NAMALWA (cell line): ENCODE data around the gene SCYL1.
A peak's percentile ranks its signal among the peaks of the same experiment; 100 is the strongest.

Experiments
- DNase-seq: peaks from one replicate; pipeline ENCODE4 v3.0.0-alpha.2; 2015; ENCODE audit warnings: low spot score

SCYL1 gene

DNA sequence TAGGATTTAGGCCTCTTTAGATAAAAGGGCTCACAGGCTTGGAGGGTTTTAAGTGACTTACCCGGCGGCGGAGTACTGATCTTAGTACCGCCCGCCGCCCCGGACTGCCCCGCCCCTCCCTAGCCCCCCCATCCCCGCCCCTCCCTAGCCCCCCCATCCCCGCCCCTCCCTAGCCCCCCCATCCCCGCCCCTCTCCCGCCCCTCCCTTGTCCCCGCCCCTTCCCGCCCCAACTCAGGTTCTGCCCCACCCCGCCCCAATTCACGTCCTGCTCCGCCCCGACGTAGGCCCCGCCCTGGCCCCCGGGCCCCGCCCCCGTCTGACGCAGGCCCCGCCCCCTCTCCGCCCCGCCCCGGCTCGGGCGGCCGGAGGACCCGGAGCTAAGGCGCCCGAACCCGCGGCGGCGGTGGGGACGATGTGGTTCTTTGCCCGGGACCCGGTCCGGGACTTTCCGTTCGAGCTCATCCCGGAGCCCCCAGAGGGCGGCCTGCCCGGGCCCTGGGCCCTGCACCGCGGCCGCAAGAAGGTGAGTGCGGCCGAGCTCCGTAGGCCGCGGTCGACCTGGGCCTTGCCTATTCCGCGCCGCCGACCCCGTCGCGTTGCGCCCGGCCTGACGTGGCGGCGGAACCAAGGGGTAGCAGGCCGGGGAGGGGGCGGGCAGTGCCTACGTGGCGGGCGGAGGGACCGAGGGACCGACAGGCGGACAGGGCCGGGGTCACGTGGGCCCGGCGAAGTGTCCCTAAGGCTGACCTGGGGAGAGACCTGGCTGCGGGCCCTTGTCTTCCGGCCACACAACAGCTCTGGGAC is at the start of gene SCYL1:
TSS of gene SCYL1 (plus strand) at position 343 of the 805 bp plus-strand sequence. CDS start at position 414, 71 bp downstream.
- DNase-seq, result peak; percentile 67

- no peak for DNase-seq
Measured at GRCh38 chr11:65476632-65477148, 48.2 kb upstream of the SCYL1 start.

DNA sequence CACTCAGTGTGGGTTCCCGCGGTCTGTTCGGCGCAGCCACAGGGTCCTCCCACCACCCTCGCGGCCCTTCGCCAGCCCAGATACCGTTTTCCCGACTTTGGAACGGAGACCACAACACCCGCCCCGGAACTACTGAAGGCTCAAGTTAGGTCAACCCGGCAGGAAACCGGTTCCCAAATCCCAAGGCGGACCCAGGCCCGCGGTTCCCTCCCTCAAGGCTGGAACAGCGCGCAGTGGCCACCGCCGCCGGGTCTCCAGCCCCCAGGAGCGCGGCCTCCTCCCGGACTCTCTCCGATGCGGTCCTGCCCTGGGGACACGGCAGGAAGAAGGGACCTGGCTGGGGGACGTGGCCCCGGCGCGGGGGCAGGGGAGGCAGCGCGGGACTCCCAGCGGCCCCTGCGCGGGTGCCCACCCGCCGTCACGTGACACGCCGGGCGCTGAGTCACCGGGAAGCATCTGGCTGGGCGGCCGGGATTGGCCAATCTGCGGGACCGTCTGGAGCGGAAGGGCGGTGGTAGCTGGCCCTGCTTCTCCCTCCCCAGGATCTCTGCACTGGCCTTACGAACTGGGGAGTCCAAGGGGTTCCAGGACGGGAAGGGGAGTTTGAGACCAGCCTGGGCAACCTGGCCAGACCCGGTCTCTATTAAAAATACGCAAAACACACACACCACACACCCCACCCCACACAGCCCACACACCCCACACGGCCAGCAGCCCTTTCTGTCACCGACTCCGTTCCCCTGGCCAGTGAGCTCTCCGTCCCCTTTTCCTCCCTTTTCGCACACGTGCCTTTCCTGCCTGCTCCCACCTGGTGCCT is 47.5 kb upstream of the SCYL1 start:
- peak; percentile 81 for DNase-seq

DNA sequence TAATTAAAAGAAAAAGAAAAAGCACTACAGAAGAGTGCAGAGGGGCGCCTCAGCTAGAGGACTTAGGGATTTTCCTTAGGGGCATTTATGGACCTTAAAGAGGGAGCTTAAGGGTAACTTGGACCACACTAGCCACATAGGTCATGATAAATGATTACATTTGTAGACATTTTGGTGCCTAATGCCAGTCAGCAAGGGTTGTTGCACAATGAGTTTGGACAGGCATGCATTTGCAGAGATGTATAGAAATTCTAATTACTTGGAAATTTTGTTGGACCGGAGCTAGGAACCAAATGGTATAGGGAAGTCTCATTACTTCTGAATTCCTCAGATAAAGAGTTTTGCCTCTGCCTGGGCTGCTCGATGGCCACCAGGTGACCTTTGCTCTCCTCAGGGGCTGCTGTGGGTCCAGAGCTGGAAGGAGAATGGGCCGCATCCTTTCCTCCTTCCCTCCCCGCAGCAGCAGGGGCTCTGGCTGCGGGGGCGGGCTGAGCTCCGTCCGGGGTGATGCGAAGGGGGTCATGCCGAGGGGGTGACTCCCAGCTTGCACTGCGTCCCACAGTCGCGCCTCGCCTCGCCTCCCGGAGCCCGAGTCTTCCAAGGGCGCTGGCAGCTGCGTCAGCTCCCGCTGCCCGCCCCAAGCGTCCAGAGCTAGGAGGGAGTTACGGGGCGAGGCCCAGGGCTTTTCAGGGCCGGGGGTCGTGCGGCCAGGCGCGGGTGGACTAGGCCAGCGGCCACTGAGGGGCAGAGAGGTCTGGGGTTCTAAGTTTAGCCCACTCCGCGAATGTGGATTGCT is 46.3 kb upstream of the SCYL1 start:
- no peak for DNase-seq

DNA sequence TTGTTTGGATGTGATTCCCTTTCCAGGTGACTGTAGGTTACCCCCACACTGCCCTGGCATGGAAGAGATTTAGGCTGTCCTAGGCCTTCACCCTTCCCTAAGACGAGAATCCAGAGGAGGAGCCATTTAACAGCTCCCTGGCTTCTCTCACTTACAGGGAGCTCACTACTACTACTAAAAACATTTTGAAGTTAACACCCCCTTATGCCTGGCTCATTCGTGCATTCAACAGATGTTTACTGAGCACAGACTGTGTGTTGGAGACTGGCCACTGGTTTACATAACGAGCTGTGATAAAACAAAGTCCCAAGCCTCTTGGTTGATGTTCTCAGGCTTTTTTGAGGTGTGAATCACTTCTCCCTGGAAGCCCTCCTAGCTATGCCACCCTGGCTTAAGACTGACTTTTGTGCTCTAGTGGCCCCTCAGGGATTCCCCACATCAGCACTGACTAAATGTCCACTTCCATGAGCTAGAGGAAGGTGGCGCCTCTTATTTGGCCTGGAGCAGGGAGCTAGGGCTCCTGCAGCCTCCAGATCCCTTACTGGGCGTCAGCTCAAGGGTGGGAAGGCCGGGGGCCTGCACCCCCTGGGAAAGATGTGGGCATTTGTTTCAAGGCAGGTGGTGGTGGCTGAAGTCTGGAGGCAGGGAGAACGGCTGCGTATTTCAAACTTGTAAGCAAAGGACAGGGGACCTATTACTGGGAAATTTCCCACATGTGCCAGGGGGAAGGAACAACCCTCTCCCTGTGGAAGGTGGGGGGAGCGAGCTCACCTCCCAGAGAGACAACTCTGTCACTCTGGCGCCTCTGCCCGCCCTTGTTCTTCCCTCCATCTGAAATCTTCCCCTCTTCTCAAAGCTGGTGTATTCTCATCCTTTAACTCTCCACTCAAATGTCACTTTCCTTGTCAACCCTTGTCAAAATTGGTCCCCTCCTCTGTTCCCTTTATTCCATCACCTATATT is 45.4 kb upstream of the SCYL1 start:
- no peak for DNase-seq

DNA sequence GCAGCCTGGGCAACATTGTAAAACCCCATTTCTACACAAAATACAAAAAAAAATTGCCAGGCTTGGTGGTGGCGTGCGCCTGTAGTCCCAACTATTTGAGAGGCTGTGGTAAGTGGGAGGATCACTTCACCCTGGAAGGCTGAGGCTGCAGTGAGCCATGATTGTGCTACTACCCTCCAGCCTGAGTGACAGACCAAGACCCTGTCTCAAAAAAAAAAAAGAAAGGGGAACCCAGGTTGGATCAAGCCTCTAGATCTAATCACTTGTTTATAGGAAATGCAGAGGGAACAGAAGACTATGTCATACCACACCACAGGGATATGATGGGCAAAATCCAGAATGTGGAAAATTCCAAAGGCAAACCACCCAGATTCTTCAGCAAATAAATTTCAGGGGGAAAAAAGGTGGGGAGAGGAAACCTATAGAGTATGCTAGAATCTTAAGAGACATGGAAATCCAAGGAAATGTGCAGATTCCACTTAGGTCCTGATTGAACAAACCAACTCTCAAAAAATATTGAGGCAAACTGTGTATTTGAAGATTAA is 42.5 kb upstream of the SCYL1 start:
- DNase-seq, result no peak

- no peak for DNase-seq
Measured at GRCh38 chr11:65485920-65486219, 39.0 kb upstream of the SCYL1 start.

- DNase-seq, result no peak
Measured at GRCh38 chr11:65486570-65487466, 38.1 kb upstream of the SCYL1 start.

- DNase-seq, result peak; percentile 93
Measured at GRCh38 chr11:65487467-65488272, 37.2 kb upstream of the SCYL1 start.

DNA sequence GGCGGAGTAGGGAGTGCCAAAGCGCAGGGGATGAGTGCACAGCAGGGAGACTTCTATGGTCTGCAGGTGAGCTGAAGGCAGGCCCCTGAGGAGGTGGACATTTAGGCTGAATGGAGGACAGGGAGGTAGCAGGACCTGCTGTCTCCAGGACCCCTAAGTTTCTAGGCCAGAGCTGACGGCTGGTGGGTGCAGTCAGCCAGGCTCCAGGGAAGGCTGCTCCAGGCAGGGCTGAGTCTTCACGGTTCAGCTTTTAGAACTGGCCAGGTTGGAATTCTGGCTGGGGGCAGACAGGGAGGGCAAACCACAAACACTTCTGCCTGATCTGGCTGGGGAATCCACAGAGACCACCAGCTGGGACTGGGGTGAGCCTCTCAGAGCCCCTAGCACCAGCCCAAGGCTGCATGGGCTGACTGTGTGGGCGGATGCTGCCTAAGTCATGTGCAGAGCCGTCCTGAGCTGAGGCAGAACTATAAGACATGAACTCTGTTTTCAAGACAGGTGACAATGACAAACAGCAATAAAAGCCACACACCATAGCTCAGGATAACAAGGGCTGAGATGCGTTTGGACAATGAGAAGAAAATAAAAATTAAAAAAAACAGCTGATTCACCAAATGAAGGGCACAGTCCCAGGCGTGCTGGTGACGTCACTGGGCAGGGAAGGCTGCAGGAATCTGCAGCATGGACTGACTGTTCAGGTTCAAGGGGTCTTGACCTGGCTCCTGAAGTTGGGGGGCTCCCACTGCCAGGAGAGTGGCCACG is 36.4 kb upstream of the SCYL1 start:
- DNase-seq, result peak; percentile 65

- DNase-seq, result no peak
Measured at GRCh38 chr11:65489035-65489705, 35.7 kb upstream of the SCYL1 start.

DNA sequence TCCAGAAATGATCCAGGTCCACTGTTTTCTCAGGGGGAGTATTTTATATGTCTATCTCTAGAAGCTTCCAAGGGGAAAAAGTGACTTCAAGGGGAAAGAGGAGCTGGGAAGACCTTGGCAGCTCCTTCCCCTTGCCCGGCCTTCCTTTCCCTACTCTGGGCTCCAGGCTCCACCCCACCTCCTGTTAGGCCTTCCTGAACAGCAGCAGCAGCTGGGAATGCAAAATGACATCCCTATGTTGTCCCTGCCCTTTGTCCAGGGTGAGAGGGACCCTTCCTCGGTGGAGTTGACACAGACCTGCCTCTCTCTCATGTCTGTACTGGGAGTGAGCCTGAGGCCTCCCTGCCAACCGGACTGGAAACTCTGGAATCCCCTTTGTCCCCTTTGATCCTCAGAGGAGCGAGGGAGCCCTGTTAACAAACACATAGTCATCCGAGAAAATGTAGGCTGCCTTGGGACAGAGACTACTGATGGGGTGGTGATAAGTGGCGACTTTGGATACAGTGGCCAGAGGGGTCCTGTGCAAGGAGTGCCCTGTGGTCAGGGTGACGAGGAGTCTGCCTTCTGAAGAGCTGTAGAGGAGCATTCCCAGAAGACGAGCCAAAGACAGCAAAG is 35.1 kb upstream of the SCYL1 start:
- DNase-seq, result no peak

GRCh38 chr11:65491163-65491465 is 33.8 kb upstream of the SCYL1 start:
- DNase-seq, result no peak

- DNase-seq, result peak; percentile 44
Measured at GRCh38 chr11:65491614-65492386, 33.1 kb upstream of the SCYL1 start.

GRCh38 chr11:65492387-65492636 is 32.6 kb upstream of the SCYL1 start:
- no peak for DNase-seq

GRCh38 chr11:65492637-65493366 is 32.1 kb upstream of the SCYL1 start:
- no peak for DNase-seq
